ENCODE results near the gene SDS. TPM values are rescaled to one million over a fixed set of nuclear protein-coding genes. Genes with fewer than 3 reads are reported as not detected.

Gene SDS
- total RNA-seq, 1 experiment from 2014 or later: not detected

DNA sequence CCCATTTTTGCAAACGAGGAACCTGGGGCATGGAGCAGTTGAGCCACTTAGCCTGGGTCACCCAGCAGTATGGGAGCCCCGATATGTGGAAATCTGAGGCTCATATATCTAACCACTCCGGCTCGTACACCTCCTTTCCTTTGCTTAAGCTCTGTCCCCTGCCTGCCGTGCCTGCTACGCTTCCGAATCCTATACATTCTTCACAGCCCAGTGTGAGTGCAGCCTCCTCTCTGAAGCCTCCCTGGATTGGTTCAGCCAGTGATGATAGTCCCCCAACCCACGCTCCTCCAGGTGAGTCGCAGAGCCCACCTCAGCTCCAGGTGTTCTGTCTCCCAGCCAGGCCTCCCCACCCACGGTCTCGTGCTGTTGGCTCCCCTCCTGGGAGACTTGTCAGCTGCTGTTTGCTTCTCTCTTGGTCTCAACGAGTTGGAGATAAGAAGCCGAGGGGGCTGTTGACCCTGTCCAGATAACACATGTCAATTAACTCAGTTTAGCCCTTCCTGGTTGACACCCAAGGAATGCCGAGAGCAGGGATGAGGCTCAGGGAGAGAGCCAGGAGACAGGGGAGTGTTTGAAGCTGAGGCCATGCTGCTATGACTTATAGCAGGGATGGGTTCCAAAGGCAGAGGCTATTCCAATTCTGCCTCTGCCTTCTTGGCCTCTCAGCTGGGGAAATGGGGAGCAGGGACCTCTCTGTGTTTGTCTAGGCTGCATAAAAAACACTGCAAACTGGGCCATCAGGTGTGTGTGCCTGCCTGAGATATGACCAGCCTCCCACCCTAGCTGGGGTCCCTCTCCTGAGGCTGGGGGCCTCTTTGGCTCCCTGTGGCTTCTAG is 37.5 kb upstream of the SDS start:
- Mint-ChIP-seq H3K9me3 (ENCODE audit: unreplicated experiment) (no peaks in the 10 kb centered on the region), H3K36me3 (ENCODE audit: insufficient read depth, unreplicated experiment) (no peaks in the 10 kb centered on the region), H3K27me3 (ENCODE audit: insufficient read depth, unreplicated experiment) (no peaks in the 10 kb centered on the region), H3K4me3 (ENCODE audit: unreplicated experiment) (no peak overlapping the region), H3K4me1 (ENCODE audit: insufficient read depth, unreplicated experiment) (no peaks in the 10 kb centered on the region), H3K27ac (ENCODE audit: low read depth, unreplicated experiment) (no peak overlapping the region)
- no peak for DNase-seq (ENCODE audit: unreplicated experiment)
- CTCF ChIA-PET: interaction anchor here (0.6 to 1.2 kb wide), 4 partner anchors 16 to 473 kb away, joined by 3 to 4 read pairs (median 4); no protein-coding TSS in a partner anchor
- TF ChIP-seq, protein P1, sequence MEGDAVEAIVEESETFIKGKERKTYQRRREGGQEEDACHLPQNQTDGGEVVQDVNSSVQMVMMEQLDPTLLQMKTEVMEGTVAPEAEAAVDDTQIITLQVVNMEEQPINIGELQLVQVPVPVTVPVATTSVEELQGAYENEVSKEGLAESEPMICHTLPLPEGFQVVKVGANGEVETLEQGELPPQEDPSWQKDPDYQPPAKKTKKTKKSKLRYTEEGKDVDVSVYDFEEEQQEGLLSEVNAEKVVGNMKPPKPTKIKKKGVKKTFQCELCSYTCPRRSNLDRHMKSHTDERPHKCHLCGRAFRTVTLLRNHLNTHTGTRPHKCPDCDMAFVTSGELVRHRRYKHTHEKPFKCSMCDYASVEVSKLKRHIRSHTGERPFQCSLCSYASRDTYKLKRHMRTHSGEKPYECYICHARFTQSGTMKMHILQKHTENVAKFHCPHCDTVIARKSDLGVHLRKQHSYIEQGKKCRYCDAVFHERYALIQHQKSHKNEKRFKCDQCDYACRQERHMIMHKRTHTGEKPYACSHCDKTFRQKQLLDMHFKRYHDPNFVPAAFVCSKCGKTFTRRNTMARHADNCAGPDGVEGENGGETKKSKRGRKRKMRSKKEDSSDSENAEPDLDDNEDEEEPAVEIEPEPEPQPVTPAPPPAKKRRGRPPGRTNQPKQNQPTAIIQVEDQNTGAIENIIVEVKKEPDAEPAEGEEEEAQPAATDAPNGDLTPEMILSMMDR (IDR thresholded peaks at IDR 0.05; ENCODE audit: unreplicated experiment): no peak
- POLR2A ChIA-PET: no interaction called here
- BruUV-seq (replicated peaks): no TSS peak
- intact Hi-C loops (cut with micrococcal nuclease): no loop called here

DNA sequence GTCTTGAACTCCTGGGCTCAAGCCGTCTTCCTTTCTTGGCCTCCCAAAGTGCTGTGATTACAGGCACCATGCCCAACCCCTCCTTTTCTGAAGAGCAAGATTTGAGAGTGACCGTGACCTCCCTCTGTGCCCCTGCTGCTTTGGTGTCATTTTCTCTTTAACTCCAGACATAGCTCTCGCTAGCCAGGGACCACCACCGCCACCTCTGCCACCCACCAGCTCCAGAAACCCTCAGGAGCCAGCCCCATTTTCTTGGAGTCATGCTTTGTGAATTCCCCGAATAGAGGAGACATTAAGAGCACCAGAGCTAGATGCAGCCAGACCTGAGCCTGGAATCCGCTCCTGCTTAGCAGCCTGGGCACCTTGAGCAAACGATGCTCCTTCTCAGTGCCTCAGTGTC is 36.6 kb upstream of the SDS start:
- Mint-ChIP-seq H3K9me3 (ENCODE audit: unreplicated experiment) (no peaks in the 10 kb centered on the region), H3K36me3 (ENCODE audit: insufficient read depth, unreplicated experiment) (no peaks in the 10 kb centered on the region), H3K4me1 (ENCODE audit: insufficient read depth, unreplicated experiment) (no peaks in the 10 kb centered on the region), H3K27me3 (ENCODE audit: insufficient read depth, unreplicated experiment) (no peaks in the 10 kb centered on the region), H3K4me3 (ENCODE audit: unreplicated experiment) (no peak overlapping the region), H3K27ac (ENCODE audit: low read depth, unreplicated experiment) (no peak overlapping the region)
- intact Hi-C loops (cut with micrococcal nuclease): no loop called here
- BruUV-seq (replicated peaks): no TSS peak
- no peak for DNase-seq (ENCODE audit: unreplicated experiment)
- TF ChIP-seq, protein P1 (IDR thresholded peaks at IDR 0.05; ENCODE audit: unreplicated experiment): no peak
- POLR2A ChIA-PET: no interaction called here
- CTCF ChIA-PET: interaction anchor here (0.7 to 1.2 kb wide), 3 partner anchors 15 to 474 kb away, joined by 3 to 4 read pairs (median 3); no protein-coding TSS in a partner anchor

DNA sequence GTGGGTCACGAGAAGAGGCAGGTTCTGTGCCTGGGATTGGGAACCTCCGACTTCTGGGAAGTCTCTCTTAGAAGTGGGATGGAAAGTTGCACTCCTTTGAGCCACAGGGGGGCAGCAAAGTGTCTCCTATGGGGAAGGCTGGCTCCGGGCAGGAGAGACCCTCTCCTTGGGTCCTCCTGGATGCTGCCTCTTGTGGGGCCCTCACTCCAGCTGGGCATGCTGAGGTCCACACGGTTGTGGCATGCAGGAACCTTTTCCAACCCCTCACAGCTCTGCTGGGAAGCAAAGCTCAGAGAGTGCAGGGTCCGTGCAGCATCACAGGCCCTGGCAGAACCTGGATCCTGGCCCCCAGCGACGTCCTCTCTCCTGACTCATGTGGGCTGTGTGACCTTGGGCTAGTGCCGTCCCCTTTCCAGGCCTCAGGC is 35.9 kb upstream of the SDS start:
- intact Hi-C loops (cut with micrococcal nuclease): loop anchor here (1.0 kb wide), 1 partner anchor 473 kb away; no protein-coding TSS in a partner anchor
- ChIA-PET CTCF (interaction anchor here (0.6 kb wide), 2 partner anchors 385 to 388 kb away, joined by 3 read pairs; no protein-coding TSS in a partner anchor), POLR2A (no interaction called here)
- no peaks in the 10 kb centered on the region for H3K9me3 Mint-ChIP-seq (ENCODE audit: unreplicated experiment)
- H3K27ac Mint-ChIP-seq (ENCODE audit: low read depth, unreplicated experiment): no peak overlapping the region
- H3K4me3 Mint-ChIP-seq (ENCODE audit: unreplicated experiment): no peak overlapping the region
- no peaks in the 10 kb centered on the region for H3K27me3 Mint-ChIP-seq (ENCODE audit: insufficient read depth, unreplicated experiment)
- TF ChIP-seq, protein P1 (IDR thresholded peaks at IDR 0.05; ENCODE audit: unreplicated experiment): peak; percentile 58
- H3K36me3 Mint-ChIP-seq (ENCODE audit: insufficient read depth, unreplicated experiment): no peaks in the 10 kb centered on the region
- no TSS peak for BruUV-seq (replicated peaks)
- peak; percentile 54 for DNase-seq (ENCODE audit: unreplicated experiment)
- H3K4me1 Mint-ChIP-seq (ENCODE audit: insufficient read depth, unreplicated experiment): no peaks in the 10 kb centered on the region

DNA sequence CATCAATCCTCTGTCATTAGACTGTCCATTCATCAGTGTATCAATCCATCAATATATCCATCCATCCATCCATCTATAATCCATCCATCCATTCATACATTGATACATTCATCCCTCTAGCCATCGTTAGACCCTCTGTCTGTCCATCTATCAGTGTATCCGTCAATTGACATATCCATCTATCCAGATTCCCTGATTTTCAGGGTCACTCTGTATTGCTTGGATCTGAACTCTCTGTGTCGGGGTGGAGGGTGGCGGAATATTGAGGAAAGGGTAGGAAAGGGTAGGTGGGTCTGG is 35.6 kb upstream of the SDS start:
- no peak for DNase-seq (ENCODE audit: unreplicated experiment)
- Mint-ChIP-seq H3K4me1 (ENCODE audit: insufficient read depth, unreplicated experiment) (no peaks in the 10 kb centered on the region), H3K9me3 (ENCODE audit: unreplicated experiment) (no peaks in the 10 kb centered on the region), H3K27ac (ENCODE audit: low read depth, unreplicated experiment) (no peak overlapping the region), H3K27me3 (ENCODE audit: insufficient read depth, unreplicated experiment) (no peaks in the 10 kb centered on the region), H3K36me3 (ENCODE audit: insufficient read depth, unreplicated experiment) (no peaks in the 10 kb centered on the region), H3K4me3 (ENCODE audit: unreplicated experiment) (no peak overlapping the region)
- TF ChIP-seq, protein P1 (IDR thresholded peaks at IDR 0.05; ENCODE audit: unreplicated experiment): no peak
- intact Hi-C loops (cut with micrococcal nuclease): loop anchor here (1.0 kb wide), 1 partner anchor 473 kb away; no protein-coding TSS in a partner anchor
- ChIA-PET POLR2A (no interaction called here), CTCF (interaction anchor here (0.6 kb wide), 2 partner anchors 384 to 388 kb away, joined by 3 read pairs; no protein-coding TSS in a partner anchor)
- no TSS peak for BruUV-seq (replicated peaks)

Data from MCF 10A (cell line).